HEK293T (cell line): ENCODE results near the gene RAD50.

Experiments
- ELF4 ChIP-seq: fragments of 450-650 bp; IDR thresholded peaks from 2 replicates; pipeline ENCODE4 v1.6.1; 2017; ENCODE audit warnings: antibody characterized with exemption
- FOXM1 ChIP-seq: fragments of 450-650 bp; IDR thresholded peaks from 2 replicates; pipeline ENCODE4 v1.6.1; 2017; ENCODE audit warnings: mild to moderate bottlenecking, borderline replicate concordance
- HDGF ChIP-seq: fragments of 450-650 bp; IDR thresholded peaks from 2 replicates; pipeline ENCODE4 v1.6.1; 2017; ENCODE audit warnings: antibody characterized with exemption, borderline replicate concordance
- TARDBP ChIP-seq: fragments of 450-650 bp; IDR thresholded peaks from 2 replicates; pipeline ENCODE4 v1.6.1; 2016
- TF ChIP-seq, protein P1 (sequence below): fragments of 450-650 bp; IDR thresholded peaks from 2 replicates; pipeline ENCODE4 v1.6.1; 2016

DNA sequence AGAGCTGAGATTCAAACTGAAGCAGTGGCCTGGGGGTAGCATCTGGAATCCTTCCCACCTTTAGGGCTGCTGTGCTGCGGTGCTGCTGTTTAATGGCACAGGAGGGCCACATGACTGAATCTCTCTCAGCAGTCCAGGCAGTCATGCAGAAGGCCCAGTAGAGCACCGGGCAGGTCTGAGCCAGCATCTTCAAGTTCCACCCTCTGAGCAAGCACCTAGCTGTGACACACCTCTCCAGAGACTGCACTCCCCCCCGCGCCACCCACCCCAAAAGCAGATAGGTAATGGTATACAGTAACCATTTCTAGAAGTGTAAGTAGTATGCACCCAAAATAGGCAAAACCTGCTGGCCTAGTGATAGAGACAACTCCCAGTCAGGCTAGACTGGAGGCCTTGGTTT is 125.2 kb downstream of the RAD50 start:
- TF ChIP-seq ELF4 (no peak), TARDBP (no peak), FOXM1 (no peak), HDGF (no peak)
- TF ChIP-seq, protein P1, sequence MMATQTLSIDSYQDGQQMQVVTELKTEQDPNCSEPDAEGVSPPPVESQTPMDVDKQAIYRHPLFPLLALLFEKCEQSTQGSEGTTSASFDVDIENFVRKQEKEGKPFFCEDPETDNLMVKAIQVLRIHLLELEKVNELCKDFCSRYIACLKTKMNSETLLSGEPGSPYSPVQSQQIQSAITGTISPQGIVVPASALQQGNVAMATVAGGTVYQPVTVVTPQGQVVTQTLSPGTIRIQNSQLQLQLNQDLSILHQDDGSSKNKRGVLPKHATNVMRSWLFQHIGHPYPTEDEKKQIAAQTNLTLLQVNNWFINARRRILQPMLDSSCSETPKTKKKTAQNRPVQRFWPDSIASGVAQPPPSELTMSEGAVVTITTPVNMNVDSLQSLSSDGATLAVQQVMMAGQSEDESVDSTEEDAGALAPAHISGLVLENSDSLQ = no peak
